UCSD-AML1 (cell line): ENCODE measurements around the gene AMDHD2.
"Not testable (repeated sequence)": the region's sequence is repeated elsewhere in the genome, so short reads cannot be mapped to it uniquely, and the experiment has no call there.

ENCODE experiments used
- DNase-seq: peaks from one replicate; lab custom pipeline; 2025; ENCODE audit not compliant: unreplicated experiment; lab: John Stamatoyannopoulos, UW

The AMDHD2 gene

GRCh38 chr16:2531696-2532493, 11.7 kb downstream of the AMDHD2 start:
- peak; percentile 97 for DNase-seq

GRCh38 chr16:2532494-2533141, 12.4 kb downstream of the AMDHD2 start:
- DNase-seq, result peak; percentile 42

- DNase-seq, result not testable (repeated sequence)
Observed at GRCh38 chr16:2533142-2533755, 13.1 kb downstream of the AMDHD2 start.

DNA sequence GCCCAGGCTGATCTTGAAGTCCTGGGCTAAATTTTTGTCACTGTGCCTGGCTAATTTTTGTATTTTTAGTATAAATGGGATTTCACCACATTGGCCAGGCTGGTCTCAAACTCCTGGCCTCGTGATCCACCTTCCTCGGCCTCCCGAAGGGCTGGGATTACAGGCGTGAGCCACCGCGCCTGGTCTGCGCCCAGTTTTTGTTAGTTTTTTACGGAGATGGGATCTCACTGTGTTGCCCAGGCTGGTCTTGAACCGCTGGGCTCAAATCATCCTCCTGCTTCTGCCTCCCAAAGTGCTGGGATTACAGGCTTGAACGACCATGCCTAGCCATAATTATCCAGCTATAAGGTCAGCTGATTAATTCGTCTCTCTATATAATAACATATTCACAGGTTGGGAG, 13.7 kb downstream of the AMDHD2 start:
- no peak for DNase-seq

- DNase-seq, result not testable (repeated sequence)
Observed at GRCh38 chr16:2534335-2534734, 14.2 kb downstream of the AMDHD2 start.

GRCh38 chr16:2535625-2536013, 15.4 kb downstream of the AMDHD2 start:
- DNase-seq, result no peak

DNA sequence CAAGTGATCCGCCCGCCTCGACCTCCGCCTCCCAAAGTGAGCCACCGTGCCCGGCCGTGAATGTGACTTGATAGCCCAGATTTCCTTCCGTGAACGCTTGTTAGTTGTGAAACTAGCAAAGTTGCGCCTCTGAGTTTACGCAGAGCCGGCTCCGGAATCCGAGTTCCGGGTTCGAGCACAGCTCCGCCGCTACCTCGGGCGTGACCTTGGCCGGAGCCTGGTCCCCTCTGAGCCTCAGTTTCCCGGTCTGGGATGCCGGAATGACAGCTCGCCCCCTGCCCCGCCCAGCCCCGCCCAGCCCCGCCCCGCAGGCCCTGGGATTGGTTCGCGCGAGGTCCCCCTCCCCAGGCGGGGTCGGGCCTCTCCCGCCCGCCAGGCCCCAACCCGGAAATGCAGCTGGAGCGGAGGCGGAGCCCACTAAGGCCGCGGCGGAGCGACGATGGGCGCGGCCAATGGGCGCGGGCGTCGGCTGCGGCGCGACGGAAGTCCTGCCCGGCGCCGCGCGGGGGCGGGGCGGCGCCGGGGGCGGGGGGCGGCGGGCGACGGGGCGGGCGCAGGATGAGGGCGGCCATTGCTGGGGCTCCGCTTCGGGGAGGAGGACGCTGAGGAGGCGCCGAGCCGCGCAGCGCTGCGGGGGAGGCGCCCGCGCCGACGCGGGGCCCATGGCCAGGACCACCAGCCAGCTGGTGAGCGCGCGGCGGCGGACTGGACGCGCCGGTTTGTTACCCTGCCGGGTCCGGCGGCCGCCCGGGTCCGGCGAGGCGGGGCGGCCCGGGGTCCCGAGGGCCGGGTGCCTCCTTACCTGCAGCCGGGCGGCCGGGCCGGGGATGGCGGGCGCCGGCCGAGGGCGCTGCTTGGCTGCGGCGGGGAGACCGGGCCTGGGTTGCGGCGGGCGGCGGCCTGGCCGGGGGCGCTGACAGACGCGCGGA, 17.5 kb downstream of the AMDHD2 start, which contains the start of gene PDPK1:
TSS of gene PDPK1 (plus strand) at position 571 of the 929 bp plus-strand sequence. CDS start at position 663, 92 bp downstream.
- peak; percentile 96 for DNase-seq

DNA sequence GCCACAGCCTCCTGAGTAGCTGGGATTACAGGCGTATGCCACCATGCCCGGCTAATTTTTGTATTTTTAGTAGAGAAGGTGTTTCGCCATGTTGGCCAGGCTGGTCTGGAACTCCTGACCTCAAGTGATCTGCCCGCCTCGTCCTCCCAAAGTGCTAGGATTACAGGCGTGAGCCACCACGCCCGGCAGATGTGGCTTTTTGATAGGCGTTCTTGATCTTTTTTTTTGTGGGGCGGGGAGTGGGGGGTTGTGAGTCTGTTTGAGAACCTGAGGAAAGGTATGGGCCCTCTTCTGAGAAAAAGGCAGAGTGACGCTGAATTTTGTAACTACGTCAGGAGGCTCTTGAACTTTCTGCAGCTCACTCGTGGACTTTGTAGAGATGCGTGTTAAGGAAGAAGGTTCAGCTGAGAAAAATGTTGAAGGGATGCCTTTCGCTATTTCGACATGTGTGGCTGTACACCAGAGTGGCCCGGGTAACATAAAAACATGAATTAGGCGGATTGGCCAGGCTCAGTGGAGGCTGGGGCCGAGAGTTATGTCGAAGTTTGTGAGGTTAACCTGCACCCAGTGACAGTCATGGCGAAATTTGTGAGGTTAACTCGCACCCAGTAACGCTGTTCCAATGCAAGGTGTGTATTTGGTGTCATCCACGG, 19.1 kb downstream of the AMDHD2 start:
- not testable (repeated sequence) for DNase-seq

DNA sequence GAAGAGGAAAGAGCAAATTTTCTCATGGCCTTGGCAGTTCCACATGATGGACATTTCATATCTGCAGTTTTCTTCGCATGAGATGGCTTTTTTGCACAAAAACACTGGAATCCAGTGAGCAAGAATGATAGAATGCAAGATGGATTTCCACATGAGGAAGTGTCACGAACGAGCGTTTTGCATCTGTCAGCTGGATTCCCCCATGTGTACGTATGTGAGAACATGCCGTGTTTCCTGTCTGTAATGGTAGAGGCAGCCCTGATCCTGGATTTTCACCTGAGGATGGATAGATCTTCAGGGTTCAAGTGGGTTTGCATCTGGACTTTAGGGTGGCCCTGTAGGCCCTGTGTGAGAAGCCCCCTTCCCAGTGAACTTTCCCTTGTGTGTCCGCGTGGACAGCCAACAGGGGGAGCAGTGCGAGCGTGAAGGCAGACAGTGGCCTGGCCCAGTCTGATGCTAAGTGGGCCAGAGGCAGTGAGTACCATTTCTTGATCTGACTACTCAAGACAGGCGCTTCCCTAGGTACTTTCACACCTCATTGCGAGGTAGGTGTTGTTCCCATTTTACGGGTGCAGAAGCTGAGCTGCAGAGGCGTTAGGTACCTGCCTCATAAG, 19.8 kb downstream of the AMDHD2 start:
- not testable (repeated sequence) for DNase-seq

DNA sequence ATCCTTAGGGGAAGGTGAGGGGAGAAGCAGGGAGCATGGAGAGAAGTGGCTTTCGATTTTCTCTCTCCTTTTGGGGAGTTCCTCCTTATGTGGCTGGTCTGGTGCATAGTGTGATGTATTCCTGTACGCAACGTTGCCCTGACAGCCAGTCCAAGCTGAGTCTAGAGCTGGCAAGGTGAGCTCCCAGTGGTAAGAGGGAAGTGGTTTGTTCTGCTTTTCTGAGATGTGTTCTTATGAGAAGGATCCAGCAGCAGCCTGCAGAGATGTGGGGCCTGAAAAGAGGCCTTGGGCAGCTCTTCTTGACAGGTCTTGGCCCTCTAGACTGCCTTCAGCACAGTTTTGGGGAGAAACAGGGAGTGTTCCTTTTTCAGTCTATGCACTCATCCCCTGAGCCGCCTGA, 20.7 kb downstream of the AMDHD2 start:
- DNase-seq, result not testable (repeated sequence)

- DNase-seq, result not testable (repeated sequence)
Observed at GRCh38 chr16:2541409-2541808, 21.2 kb downstream of the AMDHD2 start.

DNA sequence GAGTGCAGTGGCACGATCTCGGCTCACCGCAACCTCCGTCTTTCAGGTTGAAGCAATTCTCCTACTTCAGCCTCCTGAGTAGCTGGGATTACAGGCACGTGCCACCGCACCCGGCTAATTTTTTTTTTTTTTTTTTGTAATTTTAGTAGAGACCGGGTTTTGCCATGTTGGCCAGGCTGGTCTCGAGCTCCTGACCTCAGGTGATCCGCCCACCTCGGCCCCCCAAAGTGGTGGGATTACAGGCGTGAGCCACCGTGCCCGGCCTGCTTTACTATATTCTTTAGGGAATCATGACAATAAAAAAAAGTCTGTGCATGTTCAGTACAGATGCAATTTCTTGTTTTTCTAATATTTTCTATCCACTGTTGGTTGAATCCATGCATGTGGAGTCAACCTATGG, 23.6 kb downstream of the AMDHD2 start:
- DNase-seq, result not testable (repeated sequence)

DNA sequence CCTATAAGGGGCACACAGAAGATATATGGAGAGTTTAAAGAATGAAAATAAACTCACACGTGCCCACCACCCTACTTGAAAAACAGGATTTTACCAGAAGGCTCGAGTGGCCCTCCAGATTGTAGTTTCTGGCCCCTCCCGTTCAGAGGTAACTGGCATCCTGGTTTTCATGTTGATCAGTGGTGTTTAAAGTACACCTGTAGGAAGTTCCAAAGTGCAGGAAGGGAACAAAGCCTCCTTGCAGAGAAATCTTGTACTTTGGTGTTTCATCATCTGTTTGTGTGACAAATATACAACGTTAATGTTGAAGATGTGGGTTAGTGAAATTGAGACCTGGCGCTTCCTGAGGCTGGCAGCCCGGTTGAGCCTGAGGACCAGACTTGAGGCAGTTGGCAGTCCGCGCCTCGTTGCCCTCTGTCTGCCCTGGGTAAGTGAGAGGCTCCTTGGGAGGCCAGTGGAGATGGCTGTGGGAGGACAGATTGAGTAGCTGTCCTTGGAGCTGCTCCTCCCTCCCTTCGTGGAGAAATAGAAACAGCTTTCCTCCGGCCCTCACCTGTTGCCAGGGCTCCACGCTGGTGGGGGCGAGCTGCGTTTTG, 30.2 kb downstream of the AMDHD2 start:
- DNase-seq, result not testable (repeated sequence)

GRCh38 chr16:2551420-2551889, 31.3 kb downstream of the AMDHD2 start:
- not testable (repeated sequence) for DNase-seq

DNA sequence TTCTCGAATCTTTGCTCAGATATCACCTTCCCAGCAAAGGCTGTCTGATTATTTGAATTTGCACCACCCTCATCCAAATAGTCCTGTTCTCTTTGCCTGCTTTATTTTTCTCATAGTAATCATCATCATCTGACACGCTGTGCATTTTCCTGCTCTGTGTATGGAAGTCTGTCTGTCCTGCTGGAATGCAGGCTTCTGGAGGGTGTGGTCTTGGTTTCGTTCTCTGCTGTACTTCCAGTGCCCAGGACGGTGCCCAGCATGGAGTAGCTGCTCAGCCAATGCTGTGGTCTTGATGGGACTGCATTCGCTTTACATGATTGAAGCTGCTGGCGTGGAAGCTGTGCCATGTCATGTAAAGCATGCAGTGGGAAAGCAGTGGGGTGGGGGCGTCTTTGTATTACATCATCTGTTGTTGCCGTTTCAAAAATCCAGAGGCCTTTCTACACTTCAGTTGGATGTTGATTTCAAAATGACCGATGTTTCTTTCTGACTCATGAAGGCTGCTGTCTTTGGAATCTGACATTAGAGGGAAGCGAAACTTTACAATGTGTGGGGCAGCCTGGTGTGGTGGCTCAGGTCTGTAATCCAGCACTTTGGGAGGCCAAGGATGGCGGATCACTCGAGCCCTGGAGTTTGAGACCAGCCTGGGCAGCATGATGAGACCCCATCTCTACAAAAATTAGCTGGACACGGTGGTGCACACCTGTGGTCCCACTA, 34.7 kb downstream of the AMDHD2 start:
- DNase-seq, result not testable (repeated sequence)

- DNase-seq, result not testable (repeated sequence)
Observed at GRCh38 chr16:2557150-2557549, 37.0 kb downstream of the AMDHD2 start.

DNA sequence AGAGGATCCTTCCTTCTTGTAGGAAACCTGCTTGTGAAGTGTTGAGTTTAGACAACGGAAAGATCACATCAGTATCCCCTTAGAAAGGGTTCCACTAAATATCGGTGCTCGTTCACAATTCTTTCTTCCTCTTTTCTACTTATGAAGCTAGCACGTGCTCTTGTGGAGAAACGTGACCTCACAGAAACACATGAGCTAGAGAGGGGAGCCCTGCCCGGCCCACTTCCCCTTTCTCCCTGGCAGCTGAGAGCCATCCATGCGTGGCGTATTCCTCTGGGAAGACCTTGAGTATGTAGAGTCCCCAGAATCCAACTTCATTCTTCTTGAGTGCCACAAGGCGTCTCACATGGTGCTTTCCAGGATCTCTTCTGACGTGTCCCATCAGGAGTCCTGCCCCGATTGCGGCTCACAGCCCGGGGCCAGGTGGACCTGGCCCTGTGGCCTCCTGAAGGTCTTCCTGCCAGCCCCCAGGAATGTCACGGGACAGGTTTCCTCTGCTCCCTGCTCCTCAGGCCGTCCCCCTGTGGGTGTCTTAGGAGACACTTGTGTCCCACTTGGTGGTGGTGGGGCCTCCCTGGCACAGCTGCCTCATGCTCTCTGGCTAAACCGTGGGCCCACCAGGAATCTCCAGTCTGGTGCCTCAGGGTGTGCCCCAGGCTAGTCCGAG, 40.1 kb downstream of the AMDHD2 start:
- not testable (repeated sequence) for DNase-seq

- not testable (repeated sequence) for DNase-seq
Observed at GRCh38 chr16:2560798-2561133, 40.6 kb downstream of the AMDHD2 start.
